Measurements from ENCODE around the gene ATAD3C.
"Not testable (repeated sequence)": the region's sequence is repeated elsewhere in the genome, so short reads cannot be mapped to it uniquely, and the experiment has no call there.

The ATAD3C gene

DNA sequence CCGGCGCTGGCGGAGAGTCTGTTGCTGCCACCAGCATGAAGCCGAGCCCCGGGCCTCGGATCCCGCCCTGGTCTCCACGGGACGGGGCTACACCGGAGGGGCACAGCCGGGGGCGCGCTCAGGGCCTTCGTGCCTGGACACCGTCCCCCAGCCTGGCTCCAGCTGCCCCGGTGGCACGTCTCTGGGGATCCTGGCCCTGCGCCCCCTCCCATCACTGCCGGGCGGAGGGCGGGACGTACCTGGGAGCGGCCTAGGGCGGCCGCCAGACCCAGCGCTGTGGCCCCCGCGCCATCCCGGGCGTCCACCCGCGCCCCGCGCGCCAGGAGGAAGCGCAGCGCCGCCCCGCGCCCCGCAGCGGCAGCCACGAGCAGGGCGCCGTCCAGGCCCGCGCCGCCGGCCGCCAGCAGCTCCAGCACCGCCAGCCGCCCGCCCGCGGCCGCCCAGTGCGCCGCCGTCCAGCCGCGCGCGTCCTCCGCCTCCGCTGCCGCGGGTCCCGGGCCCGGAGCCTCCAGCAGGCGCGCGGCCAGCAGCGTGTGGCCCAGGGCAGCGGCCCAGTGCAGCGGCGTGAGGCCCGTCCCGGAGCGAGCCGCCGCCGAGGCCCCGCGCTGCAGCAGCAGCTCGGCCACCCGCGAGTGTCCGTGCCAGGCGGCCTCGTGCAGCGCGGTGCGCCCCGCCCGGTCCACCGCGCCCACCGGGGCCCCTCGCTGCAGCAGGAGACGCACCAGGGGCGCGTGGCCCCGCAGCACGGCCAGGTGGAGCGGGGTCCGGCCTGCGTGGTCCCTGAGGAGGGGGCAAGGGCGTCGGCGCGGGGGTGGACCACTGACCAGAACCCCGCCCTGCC is 29.5 kb upstream of the ATAD3C start:
- peak; percentile 48 for DNase-seq

DNA sequence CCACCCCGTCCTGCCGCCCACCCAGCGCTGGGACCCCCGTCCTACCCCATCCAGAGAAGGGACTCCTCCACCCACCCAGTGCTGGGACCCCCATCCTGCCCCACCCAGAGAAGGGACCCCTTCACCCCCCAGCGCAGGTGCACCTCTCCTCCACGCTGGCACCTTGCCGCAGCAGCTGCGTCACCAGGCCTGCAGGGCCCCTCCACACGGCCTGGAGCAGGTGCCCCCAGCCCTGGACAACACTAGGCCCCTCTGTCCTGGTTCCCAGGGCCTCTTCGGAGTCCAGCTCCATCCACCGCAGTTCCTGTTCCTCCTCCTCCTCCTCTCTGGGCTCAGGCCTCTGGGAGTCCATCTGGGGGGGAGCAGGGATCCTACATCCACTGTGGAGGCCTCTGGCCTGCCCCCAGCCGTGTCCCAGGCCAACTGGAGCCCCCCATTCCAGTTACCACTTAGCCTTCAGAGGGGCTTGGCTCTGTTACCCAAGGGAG is 28.8 kb upstream of the ATAD3C start:
- no peak for DNase-seq

DNA sequence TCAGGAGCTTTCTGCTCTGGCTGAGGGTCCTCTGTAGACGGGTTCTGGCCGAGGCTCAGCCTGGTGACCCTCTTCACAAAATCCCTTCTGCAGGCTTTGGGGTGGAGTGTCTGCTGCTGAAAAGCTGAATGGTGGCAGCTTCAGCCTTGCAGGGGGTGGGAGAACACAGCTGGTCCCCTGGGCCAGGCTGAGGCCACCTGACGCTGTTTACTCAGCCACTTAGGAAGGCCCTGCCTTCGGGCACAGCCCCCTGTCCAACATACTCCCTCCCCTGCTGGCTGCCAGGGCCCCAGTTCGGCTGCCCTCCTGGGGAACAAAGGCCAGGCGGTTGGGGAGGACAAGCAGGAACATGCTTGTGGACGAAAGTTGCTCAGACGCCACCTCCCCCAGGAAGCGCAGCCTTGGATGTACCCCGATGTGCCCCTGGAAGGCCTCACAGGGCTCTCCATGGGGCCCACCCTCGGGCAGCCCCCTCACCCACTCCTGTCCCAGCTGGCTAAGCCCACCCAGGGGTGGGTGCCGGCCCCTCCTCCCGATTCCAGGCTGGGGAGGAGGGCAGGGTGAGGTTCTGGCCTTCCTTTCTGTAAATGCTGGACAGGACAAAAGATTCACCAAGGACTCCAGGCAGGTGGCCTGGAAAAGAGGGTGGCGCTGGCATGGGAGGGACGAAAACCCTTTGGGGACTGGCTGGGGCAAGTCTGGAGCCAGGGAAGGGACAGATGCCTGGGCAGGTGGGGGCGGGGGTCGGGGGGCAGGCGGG is 28.2 kb upstream of the ATAD3C start, which contains the start of gene ANKRD65:
ANKRD65 (minus strand) TSS at position 130 of the 760 bp plus-strand sequence. CDS start 271 bp downstream, outside the sequence.
- no peak for DNase-seq

DNA sequence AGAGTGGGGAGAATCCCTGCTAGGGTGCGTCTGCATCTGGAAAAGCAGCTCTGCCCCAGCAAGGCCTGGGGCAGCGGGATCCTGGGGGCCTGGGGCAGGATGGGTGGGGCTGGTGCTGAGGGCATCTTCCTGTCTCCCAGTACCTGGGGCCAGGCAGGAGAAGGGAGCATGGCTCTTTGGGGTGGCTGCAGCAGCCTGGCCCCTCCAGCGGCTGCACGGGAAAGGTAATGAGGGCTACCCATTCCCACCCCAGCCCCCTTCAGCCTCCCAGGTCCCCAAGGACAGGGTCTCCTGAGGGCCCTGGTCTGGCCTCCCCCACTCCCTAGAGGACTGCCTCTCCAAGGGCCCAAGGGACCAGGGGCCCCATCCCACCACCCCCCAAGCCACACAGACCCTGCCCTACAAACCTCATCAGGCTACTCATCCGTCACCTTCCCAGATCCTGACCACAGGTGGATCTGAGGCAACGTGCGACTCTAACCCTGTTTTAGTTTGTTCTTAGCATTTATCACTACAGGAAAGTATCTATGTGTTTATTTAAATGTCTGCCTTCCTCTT is 27.5 kb upstream of the ATAD3C start:
- no peak for DNase-seq

DNA sequence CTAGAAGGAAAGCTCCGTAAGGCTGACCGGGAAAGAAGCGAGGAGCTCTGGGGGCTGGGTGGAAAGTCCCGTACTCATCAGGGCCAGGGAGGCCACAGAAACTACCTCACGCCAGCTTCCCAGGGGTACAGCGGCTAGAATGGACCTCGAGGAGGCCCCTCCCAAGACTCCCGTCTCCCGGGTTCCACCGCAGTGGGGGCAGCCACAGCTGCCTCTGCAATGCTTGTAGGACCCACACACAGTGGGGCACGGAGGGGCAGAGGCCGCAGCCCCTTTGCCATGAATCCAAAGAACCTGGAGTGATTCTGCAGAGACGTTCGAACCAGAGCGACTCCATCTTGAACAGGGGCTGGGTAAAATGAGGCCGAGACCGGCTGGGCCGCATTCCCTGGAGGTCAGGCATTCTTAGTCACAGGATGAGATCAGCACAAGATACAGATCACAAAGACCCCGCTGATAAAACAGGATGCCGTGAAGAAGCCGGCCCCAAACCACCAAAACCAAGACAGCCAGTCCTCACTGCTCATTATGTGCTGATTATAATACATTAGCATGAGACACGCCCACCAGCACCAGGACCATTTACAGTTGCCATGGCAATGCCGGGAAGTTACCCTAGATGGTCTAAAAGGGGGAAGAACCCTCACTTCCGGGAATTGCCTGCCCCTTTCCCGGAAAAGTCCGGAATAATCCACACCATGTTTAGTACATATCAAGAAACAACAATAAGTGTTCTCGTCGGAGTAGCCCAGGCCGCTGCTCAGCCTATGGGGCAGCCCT is 26.8 kb upstream of the ATAD3C start:
- peak; percentile 36 for DNase-seq

DNA sequence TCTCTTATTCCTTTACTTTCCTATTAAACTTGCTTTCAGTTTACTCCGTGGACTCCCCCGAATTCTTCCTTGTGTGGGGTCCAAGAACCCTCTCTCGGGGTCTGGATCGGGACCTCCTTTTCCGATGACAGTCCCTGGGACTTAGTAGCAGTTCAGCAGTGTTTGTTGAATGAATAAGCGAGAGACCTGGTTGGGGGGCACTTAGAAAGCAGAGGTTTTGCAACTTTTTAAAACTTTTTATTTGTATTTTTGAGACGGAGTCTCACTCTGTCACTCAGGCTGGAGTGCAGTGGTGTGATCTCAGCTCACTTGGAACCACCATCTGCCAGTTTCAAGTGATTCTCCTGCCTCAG is 26.3 kb upstream of the ATAD3C start:
- no peak for DNase-seq

DNA sequence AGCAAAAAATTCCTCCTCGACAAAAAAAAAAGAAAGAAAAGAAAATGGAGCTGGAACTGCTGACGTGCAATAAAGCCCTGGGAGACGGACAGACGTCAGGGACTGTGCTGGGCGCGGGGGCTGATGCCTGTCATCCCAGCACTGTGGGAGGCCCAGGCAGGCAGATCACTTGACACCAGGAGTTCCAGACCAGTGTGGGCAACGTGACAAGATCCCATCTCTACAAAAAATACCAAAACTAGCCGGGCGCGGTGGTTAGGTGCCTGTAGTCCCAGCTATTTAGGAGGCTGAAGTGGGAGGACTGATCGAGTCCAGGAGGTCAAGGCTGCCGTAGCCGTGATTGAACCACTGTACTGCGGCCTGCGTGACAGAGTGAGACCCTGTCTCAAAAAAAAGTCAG is 24.8 kb upstream of the ATAD3C start:
- DNase-seq = no peak

DNA sequence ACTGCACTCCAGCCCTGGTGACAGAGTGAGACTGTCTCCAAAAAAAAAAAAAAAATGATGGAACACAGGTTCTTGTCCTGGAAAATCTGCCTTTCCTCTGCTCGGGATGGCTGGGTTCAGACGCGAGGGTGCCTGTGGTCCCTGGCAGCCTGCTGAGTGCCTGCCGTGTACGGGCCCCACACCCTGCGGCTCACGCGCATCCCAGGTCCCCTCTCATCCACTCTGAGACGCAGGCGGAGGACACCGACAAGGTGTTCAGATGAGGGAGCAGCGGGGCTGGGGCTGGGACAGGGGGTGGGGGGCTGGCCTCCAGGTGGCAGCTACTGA is 24.1 kb upstream of the ATAD3C start:
- no peak for DNase-seq

DNA sequence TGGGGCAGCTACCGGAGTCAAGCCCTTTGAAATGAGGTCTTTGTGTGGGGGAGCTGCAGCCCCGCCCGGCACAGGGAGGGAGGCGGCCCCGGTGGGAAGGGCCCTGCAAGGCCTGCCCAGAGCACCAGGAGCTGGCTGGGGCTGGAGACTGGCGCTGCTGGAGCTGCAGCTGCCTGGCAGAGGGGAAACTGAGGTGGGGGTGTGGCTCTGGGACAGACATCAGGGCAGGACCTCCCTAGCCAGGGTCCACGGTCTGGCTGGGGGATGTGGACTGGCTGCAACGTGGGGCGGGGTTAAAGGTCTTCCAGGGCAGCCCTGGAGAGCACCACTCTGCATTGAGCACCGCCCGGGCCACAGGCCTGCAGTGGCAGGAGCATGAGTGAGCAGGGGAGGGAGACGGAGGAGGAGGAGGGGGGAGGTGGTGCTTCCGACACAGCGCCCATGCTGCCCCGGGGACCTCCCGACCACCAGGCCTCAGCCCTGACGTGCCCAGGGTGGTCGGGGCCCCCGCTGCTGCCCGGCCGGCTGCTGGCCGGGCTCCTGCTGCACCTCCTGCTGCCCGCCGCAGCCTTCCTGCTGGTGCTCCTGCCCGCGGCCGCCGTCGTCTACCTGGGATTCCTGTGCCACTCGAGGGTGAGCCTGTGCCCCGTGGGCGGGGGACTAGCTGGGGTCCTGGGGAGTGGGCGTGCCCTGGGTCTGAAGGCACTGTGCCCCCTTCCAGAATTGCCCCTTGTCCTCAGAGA is 23.6 kb upstream of the ATAD3C start:
- no peak for DNase-seq

DNA sequence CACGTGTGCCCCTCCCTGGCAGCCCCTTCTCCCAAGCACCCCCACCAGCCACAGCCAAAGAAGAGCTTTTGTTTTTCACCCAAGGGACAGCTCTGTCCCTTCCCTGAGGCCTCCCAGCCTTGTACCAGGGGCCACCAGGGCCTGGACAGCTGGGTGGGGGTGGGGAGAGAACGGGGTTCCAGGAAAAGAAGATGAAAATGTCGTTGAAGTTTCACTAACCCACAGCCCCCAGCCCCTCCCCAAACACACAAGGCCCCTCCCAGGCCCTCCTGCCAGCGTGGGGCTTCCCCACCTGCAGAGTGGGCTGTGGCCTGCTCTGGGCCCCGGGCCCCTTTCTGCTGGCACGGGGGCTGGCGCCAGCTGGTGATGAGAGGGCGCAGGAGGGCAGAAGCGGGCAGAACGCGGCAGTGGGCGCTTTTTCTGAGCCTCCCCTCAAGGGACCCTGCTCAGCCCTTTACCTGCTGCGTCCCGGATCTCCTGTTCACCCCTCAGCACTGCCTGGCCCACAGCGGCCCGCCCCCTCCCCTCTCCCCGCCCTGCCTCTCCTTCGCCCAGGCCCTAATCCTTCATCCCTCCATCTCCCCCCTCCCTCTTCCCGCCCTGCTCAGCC is 22.9 kb upstream of the ATAD3C start:
- DNase-seq = no peak

DNA sequence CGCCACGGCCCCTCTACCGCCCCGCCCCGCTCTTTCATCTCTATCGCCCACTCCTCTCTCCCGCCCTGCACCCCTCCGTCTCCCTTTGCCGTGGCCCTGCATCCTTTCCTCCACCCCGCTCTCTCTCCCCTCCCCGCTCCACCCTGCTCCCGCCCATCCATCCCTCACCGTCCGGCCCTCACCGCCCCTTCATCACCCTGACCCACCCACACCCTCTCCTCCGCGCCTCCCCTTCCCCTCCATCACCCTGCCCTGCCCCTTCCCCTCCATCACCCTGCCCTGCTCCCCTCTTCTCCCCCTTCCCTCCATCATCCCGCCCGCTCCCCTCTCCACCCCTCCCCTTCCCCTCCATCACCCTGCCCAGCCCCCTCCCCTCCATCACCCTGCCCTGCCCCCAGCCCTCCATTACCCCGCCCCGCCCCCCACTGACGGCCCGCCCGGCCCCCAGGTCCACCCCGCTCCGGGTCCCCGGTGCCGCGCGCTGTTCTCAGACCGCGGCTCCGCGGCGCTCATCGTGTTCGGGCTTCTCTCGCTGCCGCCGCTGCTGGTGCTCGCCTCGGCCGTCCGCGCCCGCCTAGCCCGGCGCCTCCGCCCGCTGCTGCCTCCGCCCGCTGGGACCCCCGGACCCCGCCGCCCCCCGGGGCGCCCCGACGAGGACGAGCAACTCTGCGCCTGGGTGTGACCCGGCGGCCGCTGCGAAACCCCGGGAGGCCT is 22.2 kb upstream of the ATAD3C start:
- peak; percentile 76 for DNase-seq

DNA sequence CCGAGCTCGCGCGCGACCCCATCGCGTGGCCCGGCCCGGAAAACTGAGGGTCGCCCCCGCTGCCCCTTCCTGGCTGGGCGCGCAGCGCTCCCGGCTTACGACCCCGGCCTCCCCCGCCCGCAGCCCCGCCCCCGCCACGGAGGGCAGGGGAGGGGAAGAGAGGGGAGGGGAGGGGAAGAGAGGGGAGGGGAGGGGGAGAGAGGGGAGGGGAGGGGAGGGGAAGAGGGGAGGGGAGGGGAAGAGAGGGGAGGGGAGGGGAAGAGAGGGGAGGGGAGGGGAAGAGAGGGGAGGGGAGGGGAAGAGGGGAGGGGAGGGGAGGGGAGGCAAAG is 21.7 kb upstream of the ATAD3C start:
- no peak for DNase-seq

DNA sequence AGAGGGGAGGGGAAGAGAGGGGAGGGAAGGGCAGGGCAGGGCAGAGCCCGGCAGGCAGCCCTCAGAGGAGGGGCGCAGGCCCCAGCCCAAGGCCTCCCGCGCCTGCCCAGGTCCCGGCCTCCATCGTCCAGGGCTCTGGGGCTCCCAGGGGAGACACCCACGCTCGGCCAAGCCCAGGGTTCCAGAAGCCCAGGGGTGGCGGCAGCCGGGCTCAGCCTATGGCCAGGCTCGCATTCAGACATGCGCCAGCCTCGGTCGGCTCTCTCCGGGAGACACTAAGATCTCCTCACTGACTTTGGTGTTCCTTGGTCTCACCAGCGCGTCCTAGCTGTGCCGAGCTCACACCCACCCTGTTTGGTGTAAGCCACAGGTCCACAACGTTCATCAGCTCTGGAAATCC is 21.3 kb upstream of the ATAD3C start:
- no peak for DNase-seq

DNA sequence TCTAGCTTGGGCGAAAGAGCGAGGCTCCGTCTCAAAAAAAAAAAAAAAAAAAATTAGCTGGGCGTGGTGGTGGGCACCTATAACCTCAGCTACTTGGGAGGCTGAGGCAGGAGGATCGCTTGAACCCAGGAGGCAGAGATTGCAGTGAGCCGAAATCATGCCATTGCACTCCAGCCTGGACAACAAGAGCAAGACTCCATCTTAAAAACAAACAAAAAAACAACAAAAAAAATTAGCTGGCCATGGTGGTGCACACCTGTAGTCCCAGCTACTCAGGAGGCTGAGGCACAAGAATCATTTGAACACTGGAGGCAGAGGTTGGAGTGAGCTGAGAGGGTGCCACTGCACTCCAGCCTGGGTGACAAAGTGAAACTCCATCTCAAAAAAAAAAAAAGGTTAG is 20.5 kb upstream of the ATAD3C start:
- DNase-seq = not testable (repeated sequence)

DNA sequence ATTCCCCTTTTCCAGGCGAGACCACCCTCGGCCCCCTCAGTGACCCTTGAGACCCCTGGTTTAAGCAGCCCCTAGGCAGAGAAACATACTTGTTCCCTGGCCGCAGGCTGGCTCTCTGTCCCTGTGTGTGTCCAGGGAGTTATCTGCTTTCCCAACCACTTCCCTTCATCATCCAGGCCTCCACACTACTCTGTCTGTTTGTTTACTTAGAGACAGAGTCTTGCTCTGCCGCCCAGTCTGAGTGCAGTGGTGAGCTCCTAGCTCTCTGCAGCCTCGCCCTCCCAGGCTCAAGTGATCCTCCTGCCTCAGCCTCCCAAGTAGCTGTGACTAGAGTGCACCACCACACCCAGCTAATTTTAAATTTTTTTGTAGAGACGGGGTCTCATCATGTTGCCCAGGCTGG is 19.8 kb upstream of the ATAD3C start:
- peak; percentile 38 for DNase-seq

DNA sequence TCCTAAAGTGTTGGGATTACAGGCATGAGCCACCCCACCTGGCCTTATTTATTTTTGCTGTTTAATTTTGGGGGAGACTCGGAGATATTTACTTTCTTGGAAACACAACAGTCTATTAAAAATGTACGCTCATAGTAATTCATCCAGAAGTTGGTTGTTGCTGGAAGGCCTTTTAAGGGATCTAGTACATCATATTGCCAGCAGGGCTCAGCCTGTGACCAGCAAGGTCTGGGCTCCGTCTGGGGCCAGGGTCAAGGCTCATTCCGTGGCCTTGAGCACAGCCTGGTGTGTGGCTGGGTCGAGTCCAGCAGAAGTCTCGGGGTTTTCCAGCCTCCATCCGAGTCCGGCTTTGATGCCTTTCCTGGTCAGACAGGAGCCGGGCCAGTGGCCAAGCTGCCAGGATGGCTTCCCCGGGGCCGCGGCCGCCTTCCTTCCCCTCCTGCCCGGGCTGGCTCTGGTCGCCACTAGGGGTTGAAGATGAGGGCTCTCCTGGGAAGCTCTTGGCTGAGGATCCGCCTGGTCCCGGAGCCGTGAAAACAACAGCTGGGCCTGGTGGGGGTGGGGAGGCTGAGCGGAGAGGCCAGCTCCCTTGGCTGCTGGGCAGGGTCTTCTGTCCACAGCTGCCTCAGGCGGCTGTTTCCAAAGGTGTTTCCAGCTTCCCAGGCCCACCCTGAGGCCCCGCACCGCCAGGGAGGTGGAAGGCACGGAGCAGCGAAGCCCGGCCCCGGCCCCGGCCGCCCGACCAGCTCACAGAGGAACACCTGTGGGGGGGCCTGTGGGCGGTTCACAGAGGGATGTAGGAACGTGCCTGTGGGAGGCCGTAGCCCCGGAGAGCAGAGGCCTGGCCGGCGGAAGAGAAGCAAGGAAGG is 19.1 kb upstream of the ATAD3C start:
- peak; percentile 89 for DNase-seq

DNA sequence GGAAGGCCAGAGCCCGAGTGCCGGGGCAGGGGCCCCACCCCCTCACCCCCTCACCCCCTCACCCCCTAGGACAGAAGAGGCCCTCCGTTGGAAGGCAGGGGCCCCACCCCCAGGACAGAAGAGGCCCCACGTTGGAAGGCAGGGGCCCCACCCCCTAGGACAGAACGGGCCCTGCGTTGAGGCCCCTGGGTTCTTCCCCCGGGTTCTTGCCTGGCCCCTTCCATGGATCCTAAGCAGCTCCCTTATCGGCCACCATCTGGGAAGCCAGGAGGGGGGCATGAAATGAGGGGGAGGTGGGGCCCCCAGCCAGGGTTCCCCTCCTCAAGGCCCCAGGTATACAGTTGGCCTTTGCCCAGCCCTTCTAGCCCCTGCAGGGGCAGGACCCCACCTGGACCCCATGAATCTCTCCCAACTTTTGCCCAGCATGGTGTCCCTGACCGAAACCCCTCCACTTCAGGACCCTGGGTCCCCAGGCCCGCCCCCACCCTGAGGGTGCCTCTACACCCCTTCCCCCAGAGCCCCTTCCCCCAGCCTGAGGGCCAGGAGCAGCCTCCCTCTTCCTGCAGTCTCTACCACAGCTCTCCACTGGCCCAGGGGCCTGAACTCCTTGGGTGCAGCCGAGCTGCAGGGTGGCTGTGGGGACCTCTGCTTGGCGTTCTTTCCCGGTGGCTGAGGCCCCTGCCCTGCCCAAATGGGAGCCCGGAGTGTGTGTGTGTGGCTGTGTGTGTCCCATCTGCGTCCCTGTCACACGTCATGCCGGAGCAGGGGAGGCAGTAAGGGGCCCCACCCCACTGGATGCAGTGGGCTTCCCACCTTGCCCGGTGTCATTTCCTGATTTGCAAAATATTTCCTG is 18.3 kb upstream of the ATAD3C start:
- DNase-seq = no peak

DNA sequence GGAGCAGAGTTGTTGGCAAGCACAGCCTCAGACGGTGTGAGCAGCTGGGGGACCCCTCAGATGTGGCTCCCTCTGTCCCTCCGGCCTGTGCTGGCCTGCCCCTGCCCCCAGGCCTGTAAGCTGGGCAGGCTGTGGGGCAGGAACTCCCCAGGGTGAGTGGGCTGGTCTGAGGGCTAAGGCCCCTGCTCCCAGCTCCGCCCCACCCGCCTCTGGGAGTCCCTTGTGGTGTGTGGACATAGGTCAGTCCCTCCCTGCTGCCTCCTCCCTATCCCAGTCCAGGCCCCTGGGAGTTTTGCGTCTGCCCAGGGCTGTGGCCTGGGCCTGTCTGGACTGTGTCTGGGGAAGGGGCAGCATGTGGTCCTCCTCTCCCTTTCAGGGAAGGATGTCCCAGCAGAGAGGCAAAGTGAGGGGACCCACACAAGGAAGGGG is 17.6 kb upstream of the ATAD3C start:
- peak; percentile 67 for DNase-seq

DNA sequence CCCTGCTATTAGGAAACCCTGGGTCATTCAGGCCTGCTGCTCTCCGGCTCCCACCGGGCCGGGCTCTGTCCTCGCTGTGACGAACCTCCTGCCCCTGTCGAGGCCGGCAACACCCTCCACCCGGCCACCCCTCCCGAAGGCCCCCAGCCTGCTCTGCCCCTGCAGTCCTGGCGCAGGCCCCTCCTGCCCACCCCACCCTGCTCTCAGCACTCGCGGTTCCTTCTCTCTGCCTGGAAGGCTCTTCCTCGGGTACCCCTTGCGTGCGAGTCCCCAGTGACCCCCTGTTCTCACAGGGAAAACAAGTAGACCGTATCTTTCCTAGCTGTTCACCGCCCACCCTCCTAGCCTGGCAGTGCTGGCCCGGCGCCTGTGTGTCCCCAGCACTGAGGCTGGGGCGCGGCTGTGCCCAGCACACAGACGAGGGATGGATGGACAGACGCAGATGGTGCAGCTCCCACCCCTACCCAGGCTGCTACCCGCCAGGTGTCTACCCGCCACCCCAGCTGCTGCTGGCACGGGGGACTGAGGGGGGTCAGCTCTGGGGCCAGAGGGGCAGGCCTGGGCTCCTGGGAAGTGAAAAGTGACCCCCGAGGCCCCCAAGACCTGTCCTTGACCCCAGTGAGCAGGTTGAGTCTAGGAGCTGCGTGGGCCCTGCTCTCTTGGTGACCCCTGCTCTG is 17.1 kb upstream of the ATAD3C start:
- peak; percentile 82 for DNase-seq
